Stimulated activated CD8-positive, alpha-beta memory T cell treated with anti-CD3 and anti-CD28 coated beads, Interleukin-12 subunit alpha, Interleukin-12 subunit beta, amount 100 ng/mL, for 24 hours (primary cell): ENCODE measurements around the gene DNMT3A.

ENCODE experiments used
- DNase-seq: peaks from one replicate; pipeline ENCODE4 v3.0.0-alpha.2; 2020; ENCODE audit errors: extremely low read depth

DNMT3A gene

DNA sequence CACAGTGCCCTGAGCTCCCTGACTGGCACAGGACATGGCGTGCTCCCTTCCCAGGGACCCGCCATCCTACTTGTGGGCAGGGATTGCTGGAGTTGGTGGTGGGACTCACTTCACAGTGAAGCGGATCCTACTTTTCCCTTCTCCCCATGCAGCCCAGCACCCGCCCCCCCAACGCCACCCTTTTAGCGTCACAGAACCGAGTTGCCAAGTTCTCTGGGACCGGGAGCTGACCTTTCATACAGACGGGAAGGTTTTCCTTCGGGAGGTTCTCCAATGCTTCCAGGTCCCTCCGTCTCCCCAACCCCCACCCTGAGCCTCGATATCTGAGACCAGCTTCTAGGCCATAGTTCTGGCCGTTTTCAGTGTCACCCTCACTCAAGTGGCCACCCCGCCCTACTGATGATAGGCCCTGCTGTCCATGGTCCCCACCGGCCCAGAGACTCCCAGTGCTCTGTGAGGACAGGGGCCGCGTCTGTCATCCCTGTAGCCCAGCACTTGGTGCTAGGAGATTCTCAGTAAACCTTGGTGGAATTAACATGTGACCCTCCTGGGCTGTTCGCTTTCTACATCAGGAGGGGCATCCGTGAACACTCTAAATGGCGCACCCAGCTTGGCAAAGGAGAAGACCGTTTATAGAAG, 1.6 kb upstream of the DNMT3A start:
- DNase-seq = no peak

DNA sequence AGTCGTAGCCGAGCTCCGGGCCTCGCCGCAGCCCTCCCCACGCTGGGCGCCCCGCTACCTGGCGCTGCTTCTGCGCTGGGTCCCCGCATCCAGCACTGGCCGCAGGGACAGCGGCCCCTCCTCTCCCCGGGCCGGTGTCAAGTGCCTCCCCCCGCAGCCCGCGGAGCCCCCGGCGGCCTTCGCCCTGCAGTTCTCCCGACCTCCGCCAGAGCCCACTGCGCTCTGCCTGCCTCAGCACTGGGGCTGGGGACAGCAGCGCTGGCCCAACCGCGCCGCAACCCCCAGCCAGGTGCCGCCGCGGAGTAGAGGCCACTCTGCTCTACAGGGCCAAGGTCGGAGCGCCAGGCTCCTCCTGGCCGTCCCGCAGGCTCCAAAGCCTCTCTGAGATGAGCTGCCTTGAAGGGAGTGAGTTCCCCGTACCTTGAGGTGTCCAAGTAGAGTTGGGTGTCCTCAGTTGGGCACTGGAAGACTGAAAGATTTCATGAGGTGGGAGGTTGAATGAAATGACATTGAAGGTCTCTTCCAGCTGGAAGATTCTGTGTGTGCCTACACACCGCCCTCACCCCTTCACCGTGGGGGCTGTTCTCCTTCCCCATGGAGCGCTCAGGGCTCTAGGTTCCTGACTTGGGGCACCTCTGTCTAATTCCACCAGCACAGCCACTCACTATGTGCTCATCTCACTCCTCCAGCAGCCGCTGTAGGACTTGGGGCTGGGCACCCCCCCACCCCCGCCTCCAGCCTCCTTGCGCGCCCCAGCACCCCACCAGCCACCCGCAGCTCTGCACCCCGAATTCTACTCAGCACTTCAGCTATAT, 854 bp upstream of the DNMT3A start:
- DNase-seq = no peak

DNA sequence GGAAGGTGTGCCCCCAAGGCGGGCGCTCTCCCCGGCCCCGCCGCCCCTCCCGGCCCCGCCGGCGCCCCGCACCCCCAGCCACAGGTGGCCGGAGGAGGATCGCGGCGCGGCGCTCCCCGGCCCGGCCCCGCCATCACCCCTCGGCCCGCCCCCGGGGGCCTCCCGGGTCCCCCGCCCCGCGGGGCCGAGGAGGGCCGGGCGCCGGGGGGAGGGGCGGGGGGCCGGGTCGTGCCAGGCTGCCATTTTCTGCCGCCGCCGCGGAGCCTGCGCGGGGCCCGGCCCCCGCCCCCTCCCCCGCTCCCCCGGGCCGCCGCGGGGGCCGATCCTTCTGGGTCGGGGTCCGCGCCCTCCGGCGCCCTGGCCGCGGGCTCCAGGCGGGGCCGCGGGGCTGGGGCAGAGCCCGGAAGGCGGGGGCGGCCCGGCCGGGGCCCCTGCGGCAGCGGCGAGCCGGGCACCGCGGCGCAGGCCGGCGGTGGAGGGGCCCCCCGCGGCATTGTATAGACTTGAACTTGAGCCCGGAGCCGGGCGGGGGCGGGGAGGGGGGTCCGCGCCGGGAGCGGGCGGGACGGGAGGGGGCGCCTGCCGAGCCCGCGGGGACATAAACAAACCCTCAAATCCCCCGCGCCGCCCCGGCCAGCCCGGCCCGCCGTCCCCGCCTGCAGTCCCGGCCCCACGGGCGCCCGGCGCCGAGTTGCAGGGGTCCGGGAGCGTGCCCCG, 556 bp downstream of the DNMT3A start:
- no peak for DNase-seq

DNA sequence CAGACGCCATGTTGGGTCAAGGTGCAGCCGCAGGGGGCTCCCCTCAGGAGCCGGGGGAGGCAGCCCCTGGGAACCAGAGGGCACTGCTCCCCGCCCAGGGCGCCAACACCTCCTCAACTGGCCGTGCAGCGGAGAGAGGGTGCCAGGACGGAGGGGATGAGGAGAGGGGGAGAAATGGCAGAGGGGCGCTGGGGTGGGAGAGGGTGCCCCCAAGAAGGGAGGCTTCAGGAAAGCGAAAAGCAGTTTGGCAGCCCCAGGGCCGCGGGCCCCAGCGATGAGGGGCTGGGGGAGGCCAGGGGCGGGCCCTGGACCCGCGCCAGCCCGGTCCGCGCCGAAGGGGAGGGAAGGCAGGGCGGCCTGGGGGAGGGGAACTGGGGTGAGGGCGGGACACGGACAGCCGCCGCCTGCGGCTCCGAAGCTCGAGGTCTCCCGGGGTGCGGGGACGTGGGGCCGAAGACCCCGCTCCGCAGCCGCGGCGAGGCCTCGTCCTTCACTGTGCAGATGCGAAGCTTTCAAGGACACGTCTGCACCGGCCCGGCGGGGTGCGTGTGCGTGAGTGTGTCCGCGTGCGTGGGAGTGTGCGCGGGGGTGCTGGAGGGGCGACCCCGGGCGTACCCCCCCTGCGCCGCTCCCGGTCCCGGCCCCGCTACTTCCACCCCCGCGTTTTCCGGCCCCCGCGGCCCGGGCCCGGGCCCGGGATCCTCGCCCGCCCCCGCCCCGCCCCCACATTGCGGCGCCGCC, 1.4 kb downstream of the DNMT3A start:
- DNase-seq = no peak

DNA sequence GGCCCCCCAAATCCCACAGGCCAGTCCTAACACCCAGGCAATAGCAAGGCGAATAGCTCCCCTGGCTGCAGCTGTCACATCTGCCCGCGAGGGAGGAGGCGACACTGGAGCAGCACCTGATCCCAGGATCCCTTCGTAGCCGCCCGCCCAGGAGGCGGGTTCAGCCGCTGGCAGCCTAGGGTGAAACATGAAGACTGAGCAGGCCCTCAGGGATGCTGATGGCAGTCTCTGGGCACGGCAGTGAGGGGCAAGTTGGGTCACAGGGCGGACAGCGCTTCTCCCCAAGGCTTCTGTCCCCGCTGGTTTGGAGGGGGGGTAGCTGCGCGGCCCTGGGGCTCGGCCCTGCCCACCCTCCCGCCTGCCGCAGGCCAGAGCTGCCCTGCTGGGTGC, 1.9 kb downstream of the DNMT3A start:
- DNase-seq = no peak

DNA sequence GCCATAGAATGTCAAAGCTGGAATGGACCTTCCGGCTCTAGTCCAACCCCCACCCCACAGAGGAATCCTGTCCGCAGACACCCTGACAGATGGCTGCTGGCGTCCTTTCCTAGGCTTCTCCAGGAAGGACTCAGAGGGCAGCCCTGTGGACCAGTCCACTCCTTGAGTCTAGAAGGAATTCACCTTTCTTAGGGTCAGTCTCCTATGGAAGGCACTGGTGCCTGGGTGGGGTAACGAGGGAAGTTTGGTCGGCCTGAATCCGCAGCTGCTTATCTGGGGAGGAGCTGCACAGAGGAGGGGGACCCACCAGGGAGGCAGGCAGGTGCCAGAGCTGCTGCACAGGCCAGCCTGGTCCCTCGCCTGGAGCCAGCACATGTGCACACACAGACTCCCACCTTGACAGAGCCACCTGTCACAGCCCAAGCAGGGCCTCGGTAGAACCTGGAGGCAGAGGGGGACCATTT, 2.5 kb downstream of the DNMT3A start:
- no peak for DNase-seq

DNA sequence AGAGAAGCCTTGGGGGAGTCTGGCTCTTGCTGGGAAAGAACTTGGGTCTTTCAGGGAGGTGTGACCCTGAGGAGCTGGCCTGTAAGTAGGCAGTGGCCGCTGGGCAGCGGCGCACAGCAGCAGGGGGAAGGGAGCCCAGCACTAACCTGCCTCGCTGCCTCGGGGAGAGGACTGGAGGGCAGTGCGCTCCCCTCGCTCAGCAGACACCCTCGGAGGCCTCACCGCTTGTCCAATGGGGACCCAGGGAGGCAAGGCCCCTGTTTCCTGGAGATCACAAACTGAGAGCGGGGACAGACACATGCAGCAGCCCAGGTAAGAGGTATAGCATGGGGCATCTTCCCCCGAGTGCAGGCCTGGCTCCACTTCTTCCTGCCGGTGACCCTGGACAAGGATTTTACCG, 3.3 kb downstream of the DNMT3A start:
- DNase-seq = no peak

DNA sequence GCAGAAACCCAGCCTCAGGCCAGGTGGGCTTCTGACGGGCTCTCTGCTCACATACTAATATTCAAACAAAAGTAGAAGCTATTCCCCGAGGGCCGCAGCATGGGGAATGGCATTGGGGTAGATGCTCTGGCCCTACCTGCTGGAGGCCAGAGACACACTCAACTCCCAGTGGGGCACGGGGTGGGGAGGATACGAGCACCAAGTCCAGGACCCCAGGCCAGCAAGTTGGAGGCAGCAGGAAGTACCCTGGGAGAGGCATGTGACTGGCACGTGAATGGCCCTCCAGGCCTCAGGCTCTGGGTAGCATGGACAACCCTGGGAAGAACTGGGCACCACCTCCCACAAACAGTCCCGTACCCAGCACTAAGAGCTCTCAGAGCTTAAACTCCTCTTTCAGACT, 3.8 kb downstream of the DNMT3A start:
- DNase-seq = no peak

DNA sequence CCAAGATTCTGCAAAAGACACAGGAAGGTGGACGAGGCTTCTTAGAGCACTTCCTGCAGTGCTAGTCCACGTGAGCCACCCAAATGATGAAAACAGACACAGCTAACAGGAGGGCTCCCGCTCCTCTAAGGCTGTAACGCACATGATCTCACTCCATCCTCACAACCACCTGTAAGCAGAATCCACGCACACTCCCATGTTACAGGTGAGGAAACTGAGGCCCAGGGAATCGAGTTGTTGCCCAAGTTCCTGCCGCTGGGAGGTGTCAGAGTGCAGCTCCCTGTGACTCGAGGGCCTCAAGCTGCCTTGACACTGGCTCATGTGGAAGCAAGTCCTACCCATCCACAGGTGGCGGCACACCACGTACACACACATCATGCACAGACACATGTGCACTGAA, 4.4 kb downstream of the DNMT3A start:
- no peak for DNase-seq

DNA sequence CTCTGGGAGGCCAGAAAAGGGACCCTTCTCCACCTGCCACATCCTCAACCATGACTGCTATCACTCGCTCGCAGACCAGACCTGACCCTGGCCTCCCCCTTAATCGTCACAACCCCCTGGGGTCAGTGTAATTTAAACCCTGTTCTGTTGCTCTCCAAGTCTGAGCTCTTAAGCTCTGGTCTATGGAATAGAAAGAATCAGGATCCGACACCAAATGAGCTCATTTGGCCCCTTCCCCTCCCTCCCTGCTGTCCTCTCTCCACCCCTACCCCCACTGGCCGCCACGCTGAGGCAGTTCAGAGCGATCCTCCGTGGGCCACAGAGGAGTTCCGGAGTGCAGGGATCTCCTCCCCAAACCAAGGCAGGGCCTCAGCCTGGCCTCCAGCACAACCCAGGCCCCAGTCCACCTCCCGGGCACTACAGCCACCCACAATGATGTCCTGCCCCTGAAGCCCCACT, 5.3 kb downstream of the DNMT3A start:
- no peak for DNase-seq

DNA sequence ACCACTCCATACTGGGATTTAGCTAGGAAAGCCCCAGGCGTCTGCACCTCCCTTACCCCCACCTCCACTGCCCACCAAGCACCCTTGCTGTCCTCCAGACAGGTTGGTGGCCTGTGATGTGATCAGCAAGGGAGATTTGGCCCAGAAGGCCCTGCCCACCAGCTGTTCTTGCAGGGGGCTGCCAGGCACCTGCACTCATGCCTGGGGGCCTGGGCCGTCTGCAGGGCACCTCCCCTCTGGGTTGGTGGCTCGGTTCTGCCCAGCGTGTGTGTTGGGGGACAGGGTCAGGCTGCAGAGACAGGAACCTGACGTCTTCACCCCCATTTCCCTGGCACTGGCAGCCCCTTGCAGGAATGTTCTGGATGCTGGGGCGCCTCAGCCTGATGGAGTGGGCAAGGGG, 5.8 kb downstream of the DNMT3A start:
- DNase-seq = no peak

DNA sequence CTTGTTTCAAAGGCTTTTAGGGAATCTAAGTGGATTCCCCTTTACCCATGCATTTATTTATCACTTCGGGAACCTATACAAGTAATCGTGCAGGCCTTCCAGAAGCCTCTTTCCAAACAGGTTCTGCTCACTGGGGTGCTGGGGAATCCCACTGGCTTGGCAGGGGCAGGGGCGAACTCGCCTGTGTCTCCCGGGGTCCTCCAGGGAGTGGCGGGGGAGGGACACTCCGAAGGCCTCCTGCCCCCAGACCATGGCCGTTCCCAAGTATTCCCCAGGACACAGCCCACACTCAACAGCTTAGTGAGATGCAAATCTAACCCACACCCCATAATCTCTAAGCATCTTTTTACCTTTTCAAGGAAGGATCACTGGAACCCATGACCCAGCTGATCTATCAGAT, 6.5 kb downstream of the DNMT3A start:
- DNase-seq = no peak

DNA sequence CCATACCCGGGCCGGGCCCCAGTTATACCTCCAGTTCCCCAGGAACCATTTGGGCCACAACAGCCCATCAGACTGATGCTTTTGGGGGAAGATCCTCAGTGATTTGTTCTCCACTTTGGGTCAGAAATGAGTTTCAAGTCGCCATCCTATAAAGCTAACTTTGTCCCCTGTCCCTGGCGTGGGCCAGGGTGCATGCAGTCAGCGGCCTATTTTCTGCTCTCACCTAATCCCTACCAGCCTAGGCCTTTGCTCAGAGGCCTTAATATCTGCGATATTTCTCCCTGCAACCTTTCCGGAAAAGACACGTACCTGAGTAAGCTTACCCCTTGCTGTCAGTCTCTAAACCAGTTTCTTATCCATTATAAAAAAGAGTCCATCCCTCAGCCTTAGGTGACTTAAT, 7.2 kb downstream of the DNMT3A start:
- no peak for DNase-seq

DNA sequence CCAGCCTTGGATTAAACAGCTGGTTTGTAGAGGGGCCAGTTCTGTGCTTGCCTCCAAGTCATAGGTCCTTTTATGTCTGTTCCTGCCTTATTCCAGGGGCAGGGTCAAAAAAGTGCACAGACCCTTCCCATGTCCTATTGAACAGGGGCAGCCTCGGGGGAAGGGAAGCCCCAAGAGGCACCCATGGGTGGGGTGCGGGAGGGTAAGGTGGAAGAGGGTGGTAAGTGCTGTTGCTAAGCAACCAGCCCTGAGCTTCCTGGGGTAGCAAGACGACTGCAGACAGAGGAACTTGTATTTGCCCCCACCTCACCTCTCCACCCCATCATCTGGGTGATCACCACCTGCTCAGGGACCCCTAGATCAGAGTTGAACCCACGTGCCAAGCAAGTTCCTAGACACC, 7.7 kb downstream of the DNMT3A start:
- DNase-seq = no peak

DNA sequence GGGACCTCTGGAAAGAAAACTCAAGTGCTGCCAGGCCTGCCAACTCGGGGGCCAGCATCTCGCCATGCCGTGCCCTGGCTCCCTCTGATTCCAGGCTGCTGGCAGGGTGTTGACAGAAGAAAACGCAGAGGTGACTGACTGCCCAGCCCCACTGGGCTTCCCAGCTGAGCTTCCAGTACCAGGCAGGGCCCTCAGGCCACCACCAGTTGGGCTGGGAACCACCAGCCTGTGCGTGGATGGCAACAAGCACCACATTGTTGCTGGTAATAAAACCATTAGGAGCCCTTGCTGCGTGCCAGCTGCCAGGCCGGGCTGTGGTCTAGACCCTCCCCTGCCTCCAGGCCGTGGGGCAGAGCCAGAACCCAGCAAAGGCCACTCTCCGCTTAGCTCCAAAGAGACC, 9.2 kb downstream of the DNMT3A start:
- DNase-seq = no peak

DNA sequence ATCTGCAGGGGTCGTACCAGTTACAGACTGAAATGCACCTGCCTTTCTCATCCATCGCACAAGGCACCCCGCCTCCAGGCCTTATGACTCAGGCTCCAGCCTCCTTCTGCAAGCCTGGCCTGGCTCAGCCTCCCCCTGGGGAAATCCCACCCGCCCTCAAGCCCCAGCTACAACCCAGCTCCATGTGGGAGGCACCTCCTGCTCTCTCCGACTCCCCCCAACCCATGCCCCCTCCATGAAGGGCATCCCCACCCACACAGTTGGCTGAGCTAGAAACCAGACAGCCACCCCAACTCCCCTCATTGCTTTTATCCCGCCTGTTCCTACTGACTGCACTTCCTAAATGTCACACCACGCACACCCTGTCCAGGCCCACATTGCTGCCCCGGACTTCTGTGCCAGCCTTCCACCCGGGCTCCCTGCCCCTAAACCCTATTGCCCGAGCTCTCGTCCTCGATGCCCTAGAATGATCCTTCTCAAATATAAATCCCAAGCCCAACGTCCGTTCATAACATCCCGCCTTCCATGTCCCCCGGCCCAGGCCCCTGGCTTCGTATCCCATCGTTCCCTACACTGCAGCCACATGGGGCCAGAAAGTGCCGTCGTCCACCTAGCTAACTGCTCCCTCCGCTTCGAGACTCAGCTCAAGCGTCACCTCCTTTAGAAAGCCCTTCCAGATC, 9.9 kb downstream of the DNMT3A start:
- no peak for DNase-seq

DNA sequence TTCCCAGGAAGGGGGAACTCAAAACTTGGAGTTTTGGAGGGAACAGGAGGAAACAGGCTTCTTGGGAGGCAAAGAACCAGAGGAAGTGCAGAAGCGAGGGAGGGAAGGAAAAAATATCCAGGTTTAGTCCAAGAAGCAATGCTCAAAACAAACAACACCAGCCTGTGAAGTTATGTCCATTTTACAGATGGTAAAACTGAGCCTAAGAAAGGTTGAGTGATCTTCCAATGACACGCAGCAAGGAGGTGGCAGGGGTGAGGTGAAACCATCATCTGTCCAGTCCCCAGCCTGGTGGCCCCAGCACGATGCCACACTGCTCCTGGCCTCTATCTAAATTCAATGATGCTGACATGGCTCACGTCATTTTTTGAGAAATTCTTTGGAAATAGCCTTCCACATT, 10.8 kb downstream of the DNMT3A start:
- DNase-seq = no peak

DNA sequence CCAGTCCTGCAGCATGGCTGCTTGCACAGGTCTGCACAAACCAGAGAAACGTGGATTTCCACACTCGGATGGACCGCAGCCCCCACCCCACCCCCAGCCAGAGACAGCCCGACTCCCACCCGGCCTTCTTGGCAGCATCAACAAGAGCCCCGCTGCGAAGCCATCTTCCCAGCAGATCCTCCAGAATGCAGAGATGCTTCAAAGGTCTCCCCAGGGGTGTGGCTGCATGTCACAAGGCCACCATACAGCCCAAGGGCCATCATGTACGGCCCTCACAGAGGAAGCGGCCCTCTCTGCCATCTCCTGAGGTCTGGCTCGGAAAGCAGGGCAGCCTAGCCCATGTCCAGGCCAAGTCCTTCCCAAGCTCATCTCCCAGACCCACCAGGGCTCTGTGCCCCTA, 11.5 kb downstream of the DNMT3A start:
- DNase-seq = no peak

DNA sequence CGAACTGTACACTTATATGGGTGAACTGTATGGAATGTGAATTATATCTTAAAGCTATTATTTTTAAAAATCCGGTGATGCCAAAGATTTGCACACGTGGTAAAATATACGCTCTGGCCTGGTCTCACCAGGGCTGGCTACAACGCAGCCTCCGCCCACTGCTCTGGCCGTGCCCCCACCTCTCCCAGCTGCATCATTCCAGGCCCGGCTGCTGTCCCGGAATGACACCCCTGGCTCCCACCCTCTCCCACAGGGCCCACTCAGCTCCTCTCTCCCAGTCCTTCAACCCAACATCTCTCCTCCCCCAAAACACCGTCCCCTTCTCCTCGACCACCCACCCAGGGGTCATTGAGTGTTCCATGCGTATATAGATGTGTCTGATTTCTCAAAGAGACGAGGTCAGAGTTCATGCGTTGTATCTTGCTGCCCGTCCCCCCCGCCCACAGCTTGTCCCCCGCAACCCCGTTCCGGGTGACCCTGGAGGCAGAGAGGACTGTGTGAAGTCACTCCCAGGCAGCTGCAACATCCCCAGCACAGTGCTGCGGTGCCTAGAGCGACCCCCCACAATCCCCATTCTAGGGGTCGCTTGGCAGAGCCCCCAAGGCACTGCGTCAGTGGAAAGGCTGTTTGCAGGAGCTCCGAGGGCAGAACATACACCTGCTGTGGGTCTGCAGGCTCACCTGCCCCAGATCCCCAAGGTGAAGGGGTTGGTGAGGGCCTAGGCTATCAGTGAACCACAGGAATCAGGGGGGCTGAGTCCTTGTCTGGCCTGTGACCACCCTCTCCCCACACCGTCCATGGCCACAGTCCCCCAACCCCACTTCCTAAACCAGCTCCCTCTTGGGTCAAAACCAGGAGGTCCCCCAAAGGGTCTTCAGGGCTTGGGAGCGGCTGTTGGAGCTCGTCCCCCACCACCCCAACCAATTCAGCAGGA, 13.3 kb downstream of the DNMT3A start:
- no peak for DNase-seq

DNA sequence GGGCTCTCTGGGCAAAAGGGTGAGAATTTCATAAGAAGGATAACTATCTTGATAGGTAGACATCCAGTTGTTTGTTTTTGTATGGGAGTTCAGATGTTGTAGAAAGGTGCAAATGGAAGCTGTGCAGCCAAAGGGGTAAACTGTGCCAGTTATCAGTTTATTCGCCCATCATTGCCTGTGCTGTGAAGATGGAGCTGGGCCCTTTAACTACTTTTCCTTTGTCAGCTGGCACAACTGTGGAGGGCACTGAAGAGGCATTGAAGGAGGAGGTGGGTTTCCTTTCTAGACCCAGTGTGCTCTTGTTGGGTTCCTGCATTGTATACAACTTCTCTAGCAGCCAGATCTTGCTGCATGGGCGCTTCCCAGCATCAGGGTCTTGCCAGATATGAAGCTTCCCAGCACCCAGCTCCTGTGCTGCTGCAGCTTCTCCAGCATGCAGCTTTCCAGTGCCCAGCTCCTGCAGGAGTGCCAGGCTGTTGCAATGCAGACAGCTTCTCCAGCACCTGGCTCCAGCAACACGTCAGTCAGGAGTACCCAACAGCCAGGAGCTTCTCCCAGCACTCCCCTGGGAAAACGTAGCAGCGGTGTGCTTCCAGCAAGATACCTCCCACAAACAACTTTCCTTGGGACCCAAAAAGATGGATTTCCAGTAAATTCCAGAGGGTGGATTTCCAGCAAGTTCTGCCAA, 15.3 kb downstream of the DNMT3A start:
- no peak for DNase-seq
